Measurements from ENCODE around the gene CSNK1G3.

- TF ChIP-seq CTCF (IDR thresholded peaks at IDR 0.05) (no peak), POLR2A (IDR thresholded peaks at IDR 0.05) (no peak)
Measured at GRCh38 chr5:123474228-123474627, 37.7 kb upstream of the CSNK1G3 start.
